ENCODE measurements around the gene GLI3.

GLI3 gene

GRCh38 chr7:42143711-42144600 is 93.1 kb downstream of the GLI3 start:
- DNase-seq (ENCODE audit: low spot score) = no peak

- no peak for DNase-seq (ENCODE audit: low spot score)
Measured at GRCh38 chr7:42142089-42142488, 94.9 kb downstream of the GLI3 start.

GRCh38 chr7:42139751-42140150 is 97.3 kb downstream of the GLI3 start:
- DNase-seq (ENCODE audit: low spot score) = no peak

- no peak for DNase-seq (ENCODE audit: low spot score)
Measured at GRCh38 chr7:42138691-42139090, 98.3 kb downstream of the GLI3 start.

- DNase-seq (ENCODE audit: low spot score) = no peak
Measured at GRCh38 chr7:42137941-42138340, 99.1 kb downstream of the GLI3 start.

GRCh38 chr7:42137431-42137830 is 99.6 kb downstream of the GLI3 start:
- DNase-seq (ENCODE audit: low spot score) = no peak

GRCh38 chr7:42135728-42136127 is 101.3 kb downstream of the GLI3 start:
- no peak for DNase-seq (ENCODE audit: low spot score)

- no peak for DNase-seq (ENCODE audit: low spot score)
Measured at GRCh38 chr7:42134276-42134876, 102.6 kb downstream of the GLI3 start.

GRCh38 chr7:42133321-42133720 is 103.7 kb downstream of the GLI3 start:
- no peak for DNase-seq (ENCODE audit: low spot score)

GRCh38 chr7:42128703-42129102 is 108.3 kb downstream of the GLI3 start:
- no peak for DNase-seq (ENCODE audit: low spot score)

- DNase-seq (ENCODE audit: low spot score) = no peak
Measured at GRCh38 chr7:42127232-42127622, 109.8 kb downstream of the GLI3 start.

- DNase-seq (ENCODE audit: low spot score) = no peak
Measured at GRCh38 chr7:42126475-42127231, 110.4 kb downstream of the GLI3 start.

- no peak for DNase-seq (ENCODE audit: low spot score)
Measured at GRCh38 chr7:42125321-42125720, 111.7 kb downstream of the GLI3 start.

- no peak for DNase-seq (ENCODE audit: low spot score)
Measured at GRCh38 chr7:42123716-42124115, 113.3 kb downstream of the GLI3 start.

GRCh38 chr7:42120191-42120590 is 116.8 kb downstream of the GLI3 start:
- no peak for DNase-seq (ENCODE audit: low spot score)

GRCh38 chr7:42117201-42117600 is 119.8 kb downstream of the GLI3 start:
- no peak for DNase-seq (ENCODE audit: low spot score)

GRCh38 chr7:42115795-42116194 is 121.2 kb downstream of the GLI3 start:
- no peak for DNase-seq (ENCODE audit: low spot score)

- no peak for DNase-seq (ENCODE audit: low spot score)
Measured at GRCh38 chr7:42110333-42110732, 126.7 kb downstream of the GLI3 start.

GRCh38 chr7:42108803-42109528 is 128.0 kb downstream of the GLI3 start:
- no peak for DNase-seq (ENCODE audit: low spot score)

- DNase-seq (ENCODE audit: low spot score) = no peak
Measured at GRCh38 chr7:42107484-42108240, 129.3 kb downstream of the GLI3 start.

- DNase-seq (ENCODE audit: low spot score) = no peak
Measured at GRCh38 chr7:42106562-42106961, 130.4 kb downstream of the GLI3 start.

Data from CD4-positive, alpha-beta T cell treated with Interleukin-2 at 100 ng/mL for 4 hours (primary cell).